Right lobe of liver (tissue), 6 donors: ENCODE data around the gene CTDSPL. TPM values are rescaled to one million over a fixed set of nuclear protein-coding genes. Genes with fewer than 3 reads are reported as not detected.

Source experiments
- ATAC-seq, 4 donors: fragments of 200-7000 bp; cut with Tn5 transposase; one replicate each; pipeline ENCODE4 v1.9.1; 2020; ENCODE audit warnings: mild to moderate bottlenecking in 4 of 4, moderate library complexity in 4 of 4
- DNase-seq, 3 donors: peaks; one replicate each; pipeline ENCODE4 v3.0.0-alpha.2; 2020
- H3K27ac ChIP-seq, 3 donors: fragments of 200-600 bp; one replicate each; pipeline ENCODE4 v1.8.0; 2022
- H3K27me3 ChIP-seq, 2 donors: fragments of 200-600 bp; one replicate each; pipeline ENCODE4 v1.8.0; 2022
- H3K36me3 ChIP-seq, 4 donors: fragments of 200-600 bp; sonication (generic) in 1 of 4; one replicate each; pipeline versions ENCODE4 v1.5.1 to v1.8.0; 2017 to 2022; ENCODE audit warnings: control low read depth in 1 of 4
- H3K4me1 ChIP-seq, 4 donors: fragments of 200-600 bp; sonication (generic) in 1 of 4; one replicate each; pipeline versions ENCODE4 v1.5.1 to v1.8.0; 2017 to 2022; ENCODE audit warnings: control low read depth in 1 of 4
- H3K4me3 ChIP-seq, 3 donors: fragments of 200-600 bp; one replicate each; pipeline ENCODE4 v1.8.0; 2022
- H3K9me3 ChIP-seq, 4 donors: fragments of 200-600 bp; sonication (generic) in 1 of 4; one replicate each; pipeline versions ENCODE4 v1.5.1 to v1.8.0; 2017 to 2022; ENCODE audit warnings: control low read depth in 1 of 4
- CTCF ChIP-seq, 4 donors: fragments of 200-600 bp in 3 of 4; fragments of 450-650 bp in 1 of 4; IDR thresholded peaks; one replicate each; pipeline versions ENCODE4 v1.5.1 to v1.8.0; 2016 to 2022; ENCODE audit warnings: antibody characterized with exemption in 4 of 4, mild to moderate bottlenecking in 2 of 4
- POLR2A ChIP-seq: fragments of 450-650 bp; IDR thresholded peaks from one replicate; pipeline ENCODE4 v1.6.1; 2017; ENCODE audit warnings: antibody characterized with exemption, mild to moderate bottlenecking
- WGBS: methylation state at CpG from one replicate; pipeline ENCODE4 v1.1.6; 2018; ENCODE audit warnings: low coverage, low lambda C conversion rate; ENCODE audit not compliant: insufficient coverage; ENCODE audit errors: missing lambda C conversion rate; 5-methylcytosine and 5-hydroxymethylcytosine counted together
- intact Hi-C, 2 donors: fragments of 100-400 bp; cut with DNase I; formaldehyde crosslinking; loops; one replicate each; pipeline versions ENCODE4 v1.11.2 to v1.14.1; 2022
- total RNA-seq, 6 experiments: library from RNA; depleted of rRNA in 2 of 6; stranded (reverse); fragments of >200 nt in 2 of 6; fragmentation: NEBNext Ultra II Directional in 3 of 6; extraction: Animal tissue kit (Norgen Biotek cat#: 25700) in 3 of 6; gene quantifications; one replicate each; pipeline versions ENCODE4 v1.1.0 to v1.2.4, GENCODE V29; 2016 to 2023
- donor health status: DM: no; HTN: yes; CAD: no.
- donor health status: DM: no; HTN: no; CAD: no.
- donor health status: DM: no; HTN: no; CAD: no.
- donor health status: DM: no; HTN: yes; CAD: no.
- donor health status: DM: no; HTN: yes; CAD: no.

Gene CTDSPL
- total RNA-seq, 6 experiments from 2014 or later = 14.9 to 22.8 (median 18.0) TPM

- 65% methylated on average over 2 of the region's 2 CpGs for WGBS
- DNase-seq (no peak), ATAC-seq (peak in 2 of 4 donors; percentile 28 to 35)
- no peak for TF ChIP-seq CTCF (IDR thresholded peaks at IDR 0.05)
- TF ChIP-seq POLR2A = no peak
- Histone ChIP-seq H3K27me3 (no peaks in the 10 kb centered on the region), H3K4me3 (no peak overlapping the region), H3K27ac (no peak overlapping the region), H3K4me1 (no peaks in the 10 kb centered on the region), H3K36me3 (no peaks in the 10 kb centered on the region), H3K9me3 (no peaks in the 10 kb centered on the region)
- intact Hi-C loops = no loop called here
Measured at GRCh38 chr3:37816271-37816670, 45.4 kb upstream of the CTDSPL start.

- H3K4me1 ChIP-seq = no peaks in the 10 kb centered on the region
- 45% methylated on average over 2 of the region's 3 CpGs for WGBS
- DNase-seq (no peak), ATAC-seq (no peak)
- H3K9me3 ChIP-seq = no peaks in the 10 kb centered on the region
- H3K36me3 ChIP-seq = no peaks in the 10 kb centered on the region
- TF ChIP-seq CTCF (IDR thresholded peaks at IDR 0.05) = no peak
- TF ChIP-seq POLR2A = no peak
- intact Hi-C loops = no loop called here
- no peaks in the 10 kb centered on the region for H3K27me3 ChIP-seq
- H3K27ac ChIP-seq = no peak overlapping the region
- no peak overlapping the region for H3K4me3 ChIP-seq
Measured at GRCh38 chr3:37819591-37819990, 42.1 kb upstream of the CTDSPL start.

- WGBS = 69% methylated on average over 3 of the region's 3 CpGs
- no peak for TF ChIP-seq POLR2A
- no peak for TF ChIP-seq CTCF (IDR thresholded peaks at IDR 0.05)
- H3K36me3 ChIP-seq = no peaks in the 10 kb centered on the region
- no peaks in the 10 kb centered on the region for H3K27me3 ChIP-seq
- H3K27ac ChIP-seq = no peak overlapping the region
- intact Hi-C loops = no loop called here
- no peaks in the 10 kb centered on the region for H3K4me1 ChIP-seq
- ATAC-seq (no peak), DNase-seq (no peak)
- no peaks in the 10 kb centered on the region for H3K9me3 ChIP-seq
- H3K4me3 ChIP-seq = no peak overlapping the region
Measured at GRCh38 chr3:37820286-37820685, 41.4 kb upstream of the CTDSPL start.

GRCh38 chr3:37823189-37823588 is 38.5 kb upstream of the CTDSPL start:
- Histone ChIP-seq H3K27me3 (no peaks in the 10 kb centered on the region), H3K27ac (no peak overlapping the region), H3K4me1 (no peaks in the 10 kb centered on the region), H3K36me3 (no peaks in the 10 kb centered on the region), H3K4me3 (no peak overlapping the region), H3K9me3 (no peaks in the 10 kb centered on the region)
- DNase-seq = no peak
- intact Hi-C loops = no loop called here
- whole genome bisulfite sequencing = 81% methylated on average over 4 of the region's 4 CpGs
- ATAC-seq = no peak
- TF ChIP-seq POLR2A (no peak), CTCF (IDR thresholded peaks at IDR 0.05) (no peak)
